Thyroid gland (tissue), 4 donors: ENCODE results near the gene ZNF862. TPM values are rescaled to one million over a fixed set of nuclear protein-coding genes. Genes with fewer than 3 reads are reported as not detected.

Source experiments
- DNase-seq, 2 donors: peaks; one replicate each; pipeline ENCODE4 v3.0.0-alpha.2; 2019
- H3K27ac ChIP-seq, 3 donors: fragments of 200-600 bp; sonication (generic); 1 replicate in 2 of 3; 2 replicates in 1 of 3; pipeline ENCODE4 v1.5.1; 2016 to 2019; ENCODE audit warnings: mild to moderate bottlenecking in 1 of 3, moderate library complexity in 1 of 3
- H3K27me3 ChIP-seq: fragments of 200-600 bp; sonication (generic); one replicate; pipeline ENCODE4 v1.5.1; 2019
- H3K36me3 ChIP-seq, 2 donors: fragments of 200-600 bp; sonication (generic); one replicate each; pipeline ENCODE4 v1.5.1; 2016 to 2019
- H3K4me1 ChIP-seq, 2 donors: fragments of 200-600 bp; sonication (generic); one replicate each; pipeline ENCODE4 v1.5.1; 2017 to 2019
- H3K4me3 ChIP-seq, 3 donors: fragments of 200-600 bp; sonication (generic); replicated peaks in 1 of 3; 1 replicate in 2 of 3; 2 replicates in 1 of 3; pipeline ENCODE4 v1.5.1; 2016; ENCODE audit warnings: mild to moderate bottlenecking in 1 of 3
- H3K9me3 ChIP-seq: fragments of 200-600 bp; sonication (generic); one replicate; pipeline ENCODE4 v1.5.1; 2017
- CTCF ChIP-seq, 6 experiments: fragments of 200-600 bp in 3 of 6; fragments of 450-650 bp in 3 of 6; sonication (generic) in 3 of 6; IDR thresholded peaks; one replicate each; pipeline ENCODE4 v1.5.1; 2016 to 2019; ENCODE audit warnings: antibody characterized with exemption in 6 of 6, mild to moderate bottlenecking in 2 of 6, inconsistent platforms in 1 of 6, moderate library complexity in 1 of 6
- POLR2A ChIP-seq, 2 donors: fragments of 450-650 bp; IDR thresholded peaks; one replicate each; pipeline ENCODE4 v1.6.1; 2017; ENCODE audit warnings: antibody characterized with exemption in 2 of 2, mild to moderate bottlenecking in 2 of 2, moderate library complexity in 1 of 2
- WGBS, 2 donors: methylation state at CpG; one replicate each; pipeline ENCODE4 v1.1.5; 2017; 5-methylcytosine and 5-hydroxymethylcytosine counted together
- intact Hi-C: fragments of 100-400 bp; cut with DNase I; formaldehyde crosslinking; loops from one replicate; pipeline ENCODE4 v1.15.1; 2023
- total RNA-seq, 4 donors: library from RNA; depleted of rRNA; stranded (reverse); fragments of >200 nt; gene quantifications; one replicate each; pipeline ENCODE4 v1.2.3, GENCODE V29; 2016

The ZNF862 gene
- total RNA-seq, 4 donors from 2014 or later, result 23.6 to 53.7 (median 39.3) TPM

- TF ChIP-seq POLR2A (IDR thresholded peaks at IDR 0.05) (no peak), CTCF (IDR thresholded peaks at IDR 0.05) (no peak)
- no peak for DNase-seq
These were observed 39.8 kb downstream of the ZNF862 start for GRCh38 chr7:149877890-149878522.

DNA sequence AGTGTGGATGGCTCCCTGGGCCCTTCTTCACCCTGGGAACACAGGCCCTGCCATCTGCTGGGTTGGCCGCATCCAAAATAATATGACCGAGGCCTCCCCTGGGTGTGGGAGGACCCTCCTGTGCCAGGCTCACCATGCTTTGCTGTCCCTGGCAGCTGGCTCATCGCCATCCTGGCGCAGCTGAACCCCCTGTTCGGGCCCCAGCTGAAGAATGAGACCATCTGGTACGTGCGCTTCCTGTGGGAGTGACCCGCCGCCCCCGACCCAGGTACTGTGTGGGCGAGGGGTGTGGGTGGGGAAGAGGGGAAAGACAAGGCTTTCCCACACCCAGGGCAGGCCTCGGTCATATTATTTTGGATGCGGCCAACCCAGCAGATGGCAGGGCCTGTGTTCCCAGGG is 40.3 kb downstream of the ZNF862 start:
- no peak for TF ChIP-seq POLR2A (IDR thresholded peaks at IDR 0.05)
- TF ChIP-seq CTCF (IDR thresholded peaks at IDR 0.05), result no peak
- Histone ChIP-seq H3K4me1 (peaks cover 32 to 42% of the 10 kb centered on the region in 2 donors), H3K27ac (no peak overlapping the region), H3K27me3 (no peaks in the 10 kb centered on the region), H3K4me3 (no peak overlapping the region), H3K9me3 (no peaks in the 10 kb centered on the region), H3K36me3 (no peaks in the 10 kb centered on the region)
- intact Hi-C loops, result no loop called here
- DNase-seq, result no peak
- 92 to 96% methylated on average over 3 to 11 of the region's 13 CpGs for WGBS, 2 donors

More at GRCh38 chr7:149877890-149878522, 39.8 kb downstream of the ZNF862 start:
- Histone ChIP-seq H3K4me3 (no peak overlapping the region), H3K36me3 (no peaks in the 10 kb centered on the region), H3K27ac (no peak overlapping the region), H3K4me1 (peaks cover 33 to 42% of the 10 kb centered on the region in 2 donors), H3K9me3 (no peaks in the 10 kb centered on the region), H3K27me3 (no peaks in the 10 kb centered on the region)
- intact Hi-C loops, result no loop called here
- 92 to 94% methylated on average over 16 of the region's 16 CpGs for WGBS, 2 donors

GRCh38 chr7:149879271-149879743 is 41.1 kb downstream of the ZNF862 start:
- TF ChIP-seq CTCF (IDR thresholded peaks at IDR 0.05), result no peak
- TF ChIP-seq POLR2A (IDR thresholded peaks at IDR 0.05), result no peak
- intact Hi-C loops, result no loop called here
- H3K27me3 ChIP-seq, result no peaks in the 10 kb centered on the region
- H3K27ac ChIP-seq, result peak overlapping the region in 1 of 3 donors; percentile 78
- whole genome bisulfite sequencing, 2 donors, result 88 to 89% methylated on average over 11 to 12 of the region's 14 CpGs
- H3K9me3 ChIP-seq, result no peaks in the 10 kb centered on the region
- no peak overlapping the region for H3K4me3 ChIP-seq
- no peaks in the 10 kb centered on the region for H3K36me3 ChIP-seq
- H3K4me1 ChIP-seq, result peaks cover 31 to 43% of the 10 kb centered on the region in 2 donors
- DNase-seq, result no peak

DNA sequence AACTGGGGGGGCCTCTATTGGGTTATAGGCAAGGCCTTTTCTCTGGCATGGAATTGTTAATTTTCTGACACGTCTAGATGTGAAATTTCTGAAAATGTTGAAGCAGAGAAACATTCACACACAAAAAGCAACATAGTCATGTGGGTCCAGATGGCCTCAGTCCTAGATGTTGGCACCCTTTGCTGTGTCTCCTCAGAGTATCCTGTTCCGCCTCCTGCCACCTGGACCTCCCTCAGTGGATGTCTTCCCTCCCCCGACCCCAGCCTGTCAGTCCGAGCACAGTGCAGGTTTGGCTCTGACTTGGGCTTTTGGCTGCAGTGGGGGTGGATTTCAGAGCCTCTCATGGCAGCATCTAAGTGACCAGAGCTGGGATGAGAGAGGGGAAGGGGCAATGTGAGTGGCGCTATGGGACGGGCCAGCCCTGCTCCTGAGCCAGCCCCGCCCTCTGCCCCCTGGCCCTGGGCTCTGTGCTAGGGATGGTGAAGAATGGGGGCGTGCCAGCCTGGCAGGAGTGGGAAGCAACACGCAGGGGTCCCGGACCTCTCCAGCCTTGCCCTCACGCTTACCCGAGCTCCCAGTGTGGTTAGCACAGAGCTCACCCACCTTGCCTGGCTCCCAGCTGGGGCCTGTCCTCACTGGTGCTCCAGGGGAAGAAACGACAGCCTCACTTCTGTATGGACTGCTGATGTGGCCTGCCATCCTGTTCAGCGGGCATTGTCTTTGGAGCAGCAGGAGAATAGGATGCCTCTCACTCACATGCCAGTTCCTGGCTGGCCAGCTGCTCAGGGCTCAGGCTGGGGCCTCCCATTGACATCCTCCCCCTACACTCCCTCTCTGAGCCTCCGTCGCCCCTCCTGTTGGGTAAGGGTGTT is 41.8 kb downstream of the ZNF862 start:
- DNase-seq, result no peak
- H3K4me1 ChIP-seq, result peaks cover 25 to 38% of the 10 kb centered on the region in 2 donors
- no peaks in the 10 kb centered on the region for H3K36me3 ChIP-seq
- intact Hi-C loops, result no loop called here
- TF ChIP-seq POLR2A (IDR thresholded peaks at IDR 0.05) (no peak), CTCF (IDR thresholded peaks at IDR 0.05) (no peak)
- peak overlapping the region; percentile 11 to 78 (median 71) for H3K27ac ChIP-seq
- WGBS, 2 donors, result 69 to 92% methylated on average over 9 to 11 of the region's 16 CpGs
- no peaks in the 10 kb centered on the region for H3K27me3 ChIP-seq
- H3K9me3 ChIP-seq, result no peaks in the 10 kb centered on the region
- H3K4me3 ChIP-seq, result no peak overlapping the region
